GM19463 (cell line): ENCODE data around the gene CADPS2.
"Not testable (repeated sequence)": the region's sequence is repeated elsewhere in the genome, so short reads cannot be mapped to it uniquely, and the experiment has no call there.

Experiments
- ATAC-seq: cut with Tn5 transposase; IDR thresholded peaks from one replicate; pipeline ENCODE4 v1.9.1; 2021; ENCODE audit warnings: mild to moderate bottlenecking, moderate library complexity; ENCODE audit not compliant: unreplicated experiment

Gene CADPS2

GRCh38 chr7:122302761-122303530, 583.3 kb downstream of the CADPS2 start:
- no peak for ATAC-seq

- ATAC-seq: peak; percentile 46
Observed at GRCh38 chr7:122301858-122302760, 584.2 kb downstream of the CADPS2 start.

GRCh38 chr7:122300956-122301833, 585.1 kb downstream of the CADPS2 start:
- ATAC-seq: no peak

- no peak for ATAC-seq
Observed at GRCh38 chr7:122300211-122300932, 585.9 kb downstream of the CADPS2 start.

- ATAC-seq: no peak
Observed at GRCh38 chr7:122299624-122300210, 586.5 kb downstream of the CADPS2 start.

GRCh38 chr7:122298618-122299017, 587.6 kb downstream of the CADPS2 start:
- no peak for ATAC-seq

- ATAC-seq: no peak
Observed at GRCh38 chr7:122298131-122298530, 588.1 kb downstream of the CADPS2 start.

GRCh38 chr7:122291189-122291588, 595.1 kb downstream of the CADPS2 start:
- no peak for ATAC-seq

- ATAC-seq: no peak
Observed at GRCh38 chr7:122290476-122290875, 595.8 kb downstream of the CADPS2 start.

- no peak for ATAC-seq
Observed at GRCh38 chr7:122289426-122289825, 596.8 kb downstream of the CADPS2 start.

- not testable (repeated sequence) for ATAC-seq
Observed at GRCh38 chr7:122284608-122285007, 601.7 kb downstream of the CADPS2 start.

- peak; percentile 48 for ATAC-seq
Observed at GRCh38 chr7:122273117-122273516, 613.1 kb downstream of the CADPS2 start.

- ATAC-seq: no peak
Observed at GRCh38 chr7:122269241-122269640, 617.0 kb downstream of the CADPS2 start.
